GM10266 (cell line): ENCODE measurements around the gene SAA2.

ENCODE experiments used
- DNase-seq: peaks from one replicate; pipeline ENCODE4 v3.0.0; 2012; ENCODE audit errors: extremely low spot score
- CTCF ChIP-seq: IDR thresholded peaks from 2 replicates; pipeline ENCODE4 v1.5.1; 2012; ENCODE audit warnings: mild to moderate bottlenecking, low read depth; ENCODE audit not compliant: control insufficient read depth, insufficient read depth; ENCODE audit errors: missing control alignments

Gene SAA2

GRCh38 chr11:18243783-18244362, 4.6 kb downstream of the SAA2 start:
- peak; percentile 86 for TF ChIP-seq CTCF
- DNase-seq = peak; percentile 56

GRCh38 chr11:18239655-18240054, 8.8 kb downstream of the SAA2 start:
- no peak for TF ChIP-seq CTCF
- no peak for DNase-seq

GRCh38 chr11:18236664-18237356, 11.7 kb downstream of the SAA2 start, which contains the start of gene SAA4:
Gene SAA4, minus strand, starts transcription at chr11:18236802. Its CDS starts 876 bp downstream, at chr11:18235926.
- no peak for TF ChIP-seq CTCF
- DNase-seq = no peak

- TF ChIP-seq CTCF = no peak
- DNase-seq = no peak
These were observed 12.8 kb downstream of the SAA2 start for GRCh38 chr11:18235394-18236334.

- no peak for DNase-seq
- TF ChIP-seq CTCF = no peak
These were observed 14.6 kb downstream of the SAA2 start for GRCh38 chr11:18233912-18234311.

GRCh38 chr11:18230859-18231258, 17.6 kb downstream of the SAA2 start:
- DNase-seq = no peak
- TF ChIP-seq CTCF = no peak
